HL-60 (cell line): ENCODE results near the gene ATP6V1D.

ENCODE experiments used
- DNase-seq, 2 experiments: peaks; one replicate each; pipeline ENCODE4 v3.0.0-alpha.2; 2010 to 2020; ENCODE audit warnings: low read depth in 1 of 2, low spot score in 1 of 2
- H3K27ac ChIP-seq: fragments of 250-450 bp; sonication (Bioruptor Pico); replicated peaks from 2 replicates; pipeline ENCODE4 v1.5.1; 2020; ENCODE audit warnings: mild to moderate bottlenecking, moderate library complexity
- H3K27me3 ChIP-seq: fragments of 250-450 bp; sonication (Bioruptor Pico); 2 replicates; pipeline ENCODE4 v1.5.1; 2021; ENCODE audit warnings: mild to moderate bottlenecking, moderate library complexity; ENCODE audit not compliant: insufficient read depth, poor library complexity, severe bottlenecking
- H3K4me3 ChIP-seq: replicated peaks from 2 replicates; pipeline ENCODE4 v1.5.1; 2011; ENCODE audit warnings: mild to moderate bottlenecking, control low read depth, low read length; ENCODE audit not compliant: insufficient read depth
- GABPA ChIP-seq: IDR thresholded peaks from 2 replicates; pipeline ENCODE4 v1.6.1; 2012; ENCODE audit warnings: low read depth
- POLR2AphosphoS5 ChIP-seq: IDR thresholded peaks from 2 replicates; pipeline ENCODE4 v1.6.1; 2012; ENCODE audit warnings: low read depth
- SPI1 ChIP-seq: IDR thresholded peaks from 2 replicates; pipeline ENCODE4 v1.6.1; 2012; ENCODE audit warnings: low read depth, mild to moderate bottlenecking, borderline replicate concordance
- TF ChIP-seq, protein P1 (sequence below): IDR thresholded peaks from 2 replicates; pipeline ENCODE4 v1.6.1; 2012; ENCODE audit warnings: low read depth; ENCODE audit not compliant: insufficient replicate concordance
- TF ChIP-seq, protein P2 (sequence below): IDR thresholded peaks from one replicate; pipeline ENCODE4 v1.5.1; 2011; ENCODE audit warnings: low read length, control low read depth, inconsistent platforms; ENCODE audit not compliant: insufficient read depth

Gene ATP6V1D

DNA sequence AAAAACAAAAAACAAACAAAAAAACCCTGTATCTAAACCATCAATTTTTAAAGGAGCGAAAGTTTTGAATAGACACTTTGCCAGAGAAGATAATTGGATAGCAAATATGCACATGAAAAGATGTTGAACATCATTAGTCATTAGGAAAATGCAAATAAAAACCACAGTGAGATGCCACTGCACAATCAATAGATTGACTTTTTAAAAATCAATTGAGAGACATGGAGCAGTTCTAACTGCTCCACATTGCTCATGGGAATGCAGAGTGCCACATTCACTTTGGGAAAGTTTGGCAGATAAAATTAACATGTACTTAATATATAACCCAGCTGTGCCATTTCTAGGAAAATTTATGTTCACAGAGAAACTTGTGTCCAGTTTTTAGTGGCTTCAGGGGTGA, 13.2 kb upstream of the ATP6V1D start:
- H3K27ac ChIP-seq, result no peak overlapping the region
- no peak for TF ChIP-seq SPI1
- TF ChIP-seq, protein P1, sequence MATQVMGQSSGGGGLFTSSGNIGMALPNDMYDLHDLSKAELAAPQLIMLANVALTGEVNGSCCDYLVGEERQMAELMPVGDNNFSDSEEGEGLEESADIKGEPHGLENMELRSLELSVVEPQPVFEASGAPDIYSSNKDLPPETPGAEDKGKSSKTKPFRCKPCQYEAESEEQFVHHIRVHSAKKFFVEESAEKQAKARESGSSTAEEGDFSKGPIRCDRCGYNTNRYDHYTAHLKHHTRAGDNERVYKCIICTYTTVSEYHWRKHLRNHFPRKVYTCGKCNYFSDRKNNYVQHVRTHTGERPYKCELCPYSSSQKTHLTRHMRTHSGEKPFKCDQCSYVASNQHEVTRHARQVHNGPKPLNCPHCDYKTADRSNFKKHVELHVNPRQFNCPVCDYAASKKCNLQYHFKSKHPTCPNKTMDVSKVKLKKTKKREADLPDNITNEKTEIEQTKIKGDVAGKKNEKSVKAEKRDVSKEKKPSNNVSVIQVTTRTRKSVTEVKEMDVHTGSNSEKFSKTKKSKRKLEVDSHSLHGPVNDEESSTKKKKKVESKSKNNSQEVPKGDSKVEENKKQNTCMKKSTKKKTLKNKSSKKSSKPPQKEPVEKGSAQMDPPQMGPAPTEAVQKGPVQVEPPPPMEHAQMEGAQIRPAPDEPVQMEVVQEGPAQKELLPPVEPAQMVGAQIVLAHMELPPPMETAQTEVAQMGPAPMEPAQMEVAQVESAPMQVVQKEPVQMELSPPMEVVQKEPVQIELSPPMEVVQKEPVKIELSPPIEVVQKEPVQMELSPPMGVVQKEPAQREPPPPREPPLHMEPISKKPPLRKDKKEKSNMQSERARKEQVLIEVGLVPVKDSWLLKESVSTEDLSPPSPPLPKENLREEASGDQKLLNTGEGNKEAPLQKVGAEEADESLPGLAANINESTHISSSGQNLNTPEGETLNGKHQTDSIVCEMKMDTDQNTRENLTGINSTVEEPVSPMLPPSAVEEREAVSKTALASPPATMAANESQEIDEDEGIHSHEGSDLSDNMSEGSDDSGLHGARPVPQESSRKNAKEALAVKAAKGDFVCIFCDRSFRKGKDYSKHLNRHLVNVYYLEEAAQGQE, result no peak
- TF ChIP-seq GABPA, result no peak
- H3K27me3 ChIP-seq, result no peaks in the 10 kb centered on the region
- DNase-seq, result no peak
- H3K4me3 ChIP-seq, result no peak overlapping the region

DNA sequence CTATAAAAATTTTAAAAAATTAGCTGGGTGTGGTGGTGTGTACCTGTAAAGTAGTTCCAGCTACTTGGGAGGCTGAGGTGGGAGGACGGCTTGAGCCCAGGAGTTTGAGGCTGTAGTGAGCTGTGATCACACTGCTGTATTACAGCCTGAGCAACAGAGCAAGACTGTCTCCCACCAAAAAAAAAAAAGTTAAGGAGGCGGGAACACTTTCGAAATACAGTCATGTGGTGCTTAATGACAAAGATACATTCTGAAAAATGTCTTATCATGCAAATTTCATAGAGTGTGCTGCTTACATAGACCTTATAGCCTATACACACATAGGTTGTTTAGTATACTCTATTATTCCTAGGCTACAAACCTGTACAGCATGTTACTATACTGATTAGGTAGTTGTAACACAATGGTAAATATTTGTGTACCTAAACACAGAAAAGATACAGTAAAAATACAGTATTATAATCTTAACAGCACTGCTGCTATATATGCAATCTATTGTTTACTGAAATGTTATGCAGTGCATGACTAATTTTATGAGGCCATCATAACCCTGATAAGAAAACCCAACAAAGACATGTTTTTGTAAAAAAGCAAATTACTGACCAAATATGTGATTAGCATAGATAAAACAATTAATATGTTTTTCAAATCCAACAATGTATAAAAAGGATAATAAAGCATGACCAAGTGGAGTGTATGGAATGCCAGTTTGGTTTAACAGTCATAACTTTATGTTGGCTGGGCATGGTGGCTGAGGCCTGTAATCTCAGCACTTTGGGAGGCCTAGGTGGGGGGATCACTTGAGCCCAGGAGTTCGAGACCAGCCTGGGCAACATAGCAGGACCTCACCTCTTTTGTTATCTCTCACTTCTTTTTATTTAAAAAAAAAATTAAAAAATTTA, 11.9 kb upstream of the ATP6V1D start:
- no peak overlapping the region for H3K27ac ChIP-seq
- DNase-seq, result no peak
- H3K27me3 ChIP-seq, result no peaks in the 10 kb centered on the region
- TF ChIP-seq SPI1 (no peak), POLR2AphosphoS5 (no peak), GABPA (no peak)
- TF ChIP-seq, protein P1, result no peak
- TF ChIP-seq, protein P2, sequence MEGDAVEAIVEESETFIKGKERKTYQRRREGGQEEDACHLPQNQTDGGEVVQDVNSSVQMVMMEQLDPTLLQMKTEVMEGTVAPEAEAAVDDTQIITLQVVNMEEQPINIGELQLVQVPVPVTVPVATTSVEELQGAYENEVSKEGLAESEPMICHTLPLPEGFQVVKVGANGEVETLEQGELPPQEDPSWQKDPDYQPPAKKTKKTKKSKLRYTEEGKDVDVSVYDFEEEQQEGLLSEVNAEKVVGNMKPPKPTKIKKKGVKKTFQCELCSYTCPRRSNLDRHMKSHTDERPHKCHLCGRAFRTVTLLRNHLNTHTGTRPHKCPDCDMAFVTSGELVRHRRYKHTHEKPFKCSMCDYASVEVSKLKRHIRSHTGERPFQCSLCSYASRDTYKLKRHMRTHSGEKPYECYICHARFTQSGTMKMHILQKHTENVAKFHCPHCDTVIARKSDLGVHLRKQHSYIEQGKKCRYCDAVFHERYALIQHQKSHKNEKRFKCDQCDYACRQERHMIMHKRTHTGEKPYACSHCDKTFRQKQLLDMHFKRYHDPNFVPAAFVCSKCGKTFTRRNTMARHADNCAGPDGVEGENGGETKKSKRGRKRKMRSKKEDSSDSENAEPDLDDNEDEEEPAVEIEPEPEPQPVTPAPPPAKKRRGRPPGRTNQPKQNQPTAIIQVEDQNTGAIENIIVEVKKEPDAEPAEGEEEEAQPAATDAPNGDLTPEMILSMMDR, result no peak
- H3K4me3 ChIP-seq, result no peak overlapping the region

DNA sequence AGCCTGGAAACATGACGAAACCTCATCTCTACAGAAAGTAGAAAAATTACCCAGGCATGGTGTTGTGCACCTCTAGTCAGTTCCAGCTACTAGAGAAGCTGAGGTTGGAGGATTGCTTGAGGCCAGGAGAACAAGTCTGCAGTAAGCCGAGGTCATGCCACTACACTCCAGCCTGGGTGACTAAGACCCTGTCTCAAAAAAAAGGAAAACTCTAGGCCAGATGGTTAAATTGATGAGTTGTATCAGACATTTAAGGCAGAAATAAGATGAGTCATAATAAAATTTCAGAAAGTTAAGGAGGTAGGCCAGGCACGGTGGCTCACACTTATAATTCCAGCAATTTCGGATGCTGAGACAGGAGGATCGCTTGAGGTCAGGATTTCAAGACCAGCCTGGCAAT, 11.2 kb upstream of the ATP6V1D start:
- TF ChIP-seq, protein P2, result no peak
- no peak for TF ChIP-seq SPI1
- TF ChIP-seq, protein P1, result no peak
- no peak for TF ChIP-seq POLR2AphosphoS5
- no peak for TF ChIP-seq GABPA

More for the DNA sequence above, 11.2 kb upstream of the ATP6V1D start:
- DNase-seq, result no peak
- Histone ChIP-seq H3K27me3 (no peaks in the 10 kb centered on the region), H3K27ac (no peak overlapping the region), H3K4me3 (no peak overlapping the region)
